Peyer's patch (tissue), 4 donors: ENCODE results near the gene ALOXE3.

ENCODE experiments used
- POLR2A ChIP-seq, 2 donors: fragments of 450-650 bp; IDR thresholded peaks; one replicate each; pipeline ENCODE4 v1.5.1; 2017; ENCODE audit warnings: antibody characterized with exemption in 2 of 2, mild to moderate bottlenecking in 2 of 2, moderate library complexity in 2 of 2
- TF ChIP-seq, protein P1 (sequence below), 6 experiments: fragments of 450-650 bp in 4 of 6; fragments of 200-600 bp in 2 of 6; sonication (generic) in 1 of 6; IDR thresholded peaks; one replicate each; pipeline ENCODE4 v1.5.1; 2017 to 2019; ENCODE audit warnings: antibody characterized with exemption in 6 of 6, mild to moderate bottlenecking in 3 of 6, moderate library complexity in 1 of 6

DNA sequence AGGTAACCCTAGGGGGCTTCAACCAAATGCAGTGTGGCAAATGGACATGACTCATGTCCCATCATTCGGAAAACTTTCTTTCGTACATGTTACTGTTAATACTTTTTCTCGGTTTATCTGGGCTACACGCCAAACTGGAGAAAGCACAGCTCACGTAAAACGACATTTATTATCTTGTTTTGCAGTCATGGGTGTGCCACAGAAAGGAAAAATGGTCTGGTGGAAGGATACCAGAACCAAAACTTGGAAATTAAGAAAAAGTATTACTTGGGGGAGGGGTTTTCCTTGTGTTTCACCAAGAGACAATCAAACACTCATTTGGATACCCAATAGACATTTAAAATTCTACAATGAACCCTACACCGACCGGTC, 55.9 kb downstream of the ALOXE3 start:
- TF ChIP-seq, protein P1, sequence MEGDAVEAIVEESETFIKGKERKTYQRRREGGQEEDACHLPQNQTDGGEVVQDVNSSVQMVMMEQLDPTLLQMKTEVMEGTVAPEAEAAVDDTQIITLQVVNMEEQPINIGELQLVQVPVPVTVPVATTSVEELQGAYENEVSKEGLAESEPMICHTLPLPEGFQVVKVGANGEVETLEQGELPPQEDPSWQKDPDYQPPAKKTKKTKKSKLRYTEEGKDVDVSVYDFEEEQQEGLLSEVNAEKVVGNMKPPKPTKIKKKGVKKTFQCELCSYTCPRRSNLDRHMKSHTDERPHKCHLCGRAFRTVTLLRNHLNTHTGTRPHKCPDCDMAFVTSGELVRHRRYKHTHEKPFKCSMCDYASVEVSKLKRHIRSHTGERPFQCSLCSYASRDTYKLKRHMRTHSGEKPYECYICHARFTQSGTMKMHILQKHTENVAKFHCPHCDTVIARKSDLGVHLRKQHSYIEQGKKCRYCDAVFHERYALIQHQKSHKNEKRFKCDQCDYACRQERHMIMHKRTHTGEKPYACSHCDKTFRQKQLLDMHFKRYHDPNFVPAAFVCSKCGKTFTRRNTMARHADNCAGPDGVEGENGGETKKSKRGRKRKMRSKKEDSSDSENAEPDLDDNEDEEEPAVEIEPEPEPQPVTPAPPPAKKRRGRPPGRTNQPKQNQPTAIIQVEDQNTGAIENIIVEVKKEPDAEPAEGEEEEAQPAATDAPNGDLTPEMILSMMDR (IDR thresholded peaks at IDR 0.05), result no peak
- TF ChIP-seq POLR2A (IDR thresholded peaks at IDR 0.05), result no peak
